ENCODE data around the gene DLX2. TPM values are rescaled to one million over a fixed set of nuclear protein-coding genes. Genes with fewer than 3 reads are reported as not detected.
A peak's percentile ranks its signal among the peaks of the same experiment; 100 is the strongest.

Gene DLX2
- total RNA-seq, 4 donors from 2014 or later, result not detected

- DNase-seq (ENCODE audit: low spot score) (no peak), ATAC-seq (ENCODE audit: low FRiP score) (no peak)
- TF ChIP-seq CTCF (IDR thresholded peaks at IDR 0.05), result no peak
These were observed 5.8 kb downstream of the DLX2 start for GRCh38 chr2:172096626-172097547.

GRCh38 chr2:172095905-172096625, 6.6 kb downstream of the DLX2 start:
- ATAC-seq (ENCODE audit: low FRiP score), result no peak
- TF ChIP-seq CTCF (IDR thresholded peaks at IDR 0.05), result no peak
- DNase-seq (ENCODE audit: low spot score), result no peak

GRCh38 chr2:172095146-172095904, 7.4 kb downstream of the DLX2 start:
- DNase-seq (ENCODE audit: low spot score) (no peak), ATAC-seq (ENCODE audit: low FRiP score) (peak; percentile 31)
- no peak for TF ChIP-seq CTCF (IDR thresholded peaks at IDR 0.05)

- TF ChIP-seq CTCF (IDR thresholded peaks at IDR 0.05), result no peak
- ATAC-seq (ENCODE audit: low FRiP score), result no peak
- no peak for DNase-seq (ENCODE audit: low spot score)
These were observed 8.2 kb downstream of the DLX2 start for GRCh38 chr2:172094294-172095145.

- no peak for TF ChIP-seq CTCF (IDR thresholded peaks at IDR 0.05)
- ATAC-seq (ENCODE audit: low FRiP score) (no peak), DNase-seq (ENCODE audit: low spot score) (no peak)
These were observed 9.0 kb downstream of the DLX2 start for GRCh38 chr2:172093416-172094293.
